Liver (tissue), 9 donors: ENCODE measurements around the gene PARVB. TPM values are rescaled to one million over a fixed set of nuclear protein-coding genes. Genes with fewer than 3 reads are reported as not detected.

ENCODE experiments used
- DNase-seq: peaks from one replicate; pipeline ENCODE4 v3.0.0-alpha.2; 2017; ENCODE audit warnings: low spot score
- H3K27ac ChIP-seq, 2 donors: one replicate each; pipeline ENCODE4 v1.7.0; 2013; ENCODE audit warnings: inconsistent platforms in 2 of 2, low read length in 2 of 2, control low read depth in 1 of 2, low read depth in 1 of 2, mild to moderate bottlenecking in 1 of 2
- H3K27me3 ChIP-seq, 4 donors: one replicate each; pipeline versions ENCODE4 v1.6.1 to v1.7.0; 2013; ENCODE audit warnings: low read length in 3 of 4, inconsistent platforms in 1 of 4, mild to moderate bottlenecking in 1 of 4, moderate library complexity in 1 of 4; ENCODE audit not compliant: control insufficient read depth in 4 of 4, insufficient read depth in 4 of 4
- H3K36me3 ChIP-seq, 4 donors: one replicate each; pipeline versions ENCODE4 v1.6.1 to v1.7.0; 2013; ENCODE audit warnings: low read length in 3 of 4, mild to moderate bottlenecking in 3 of 4, low read depth in 1 of 4, moderate library complexity in 1 of 4; ENCODE audit not compliant: control insufficient read depth in 4 of 4, insufficient read depth in 3 of 4
- H3K4me1 ChIP-seq, 4 donors: one replicate each; pipeline versions ENCODE4 v1.6.1 to v1.7.0; 2013; ENCODE audit warnings: low read length in 3 of 4, mild to moderate bottlenecking in 3 of 4, moderate library complexity in 1 of 4; ENCODE audit not compliant: control insufficient read depth in 4 of 4, insufficient read depth in 4 of 4
- H3K4me3 ChIP-seq, 3 donors: one replicate each; pipeline versions ENCODE4 v1.6.1 to v1.7.0; 2013; ENCODE audit warnings: low read length in 3 of 3, control low read depth in 1 of 3, low read depth in 1 of 3, mild to moderate bottlenecking in 1 of 3
- H3K9ac ChIP-seq, 2 donors: one replicate each; pipeline ENCODE4 v1.7.0; 2013; ENCODE audit warnings: low read length in 2 of 2, mild to moderate bottlenecking in 2 of 2, moderate library complexity in 2 of 2, control low read depth in 1 of 2, low read depth in 1 of 2
- H3K9me3 ChIP-seq, 4 donors: one replicate each; pipeline versions ENCODE4 v1.6.1 to v1.7.0; 2013; ENCODE audit warnings: low read length in 3 of 4; ENCODE audit not compliant: control insufficient read depth in 4 of 4
- CTCF ChIP-seq: fragments of 150-350 bp; IDR thresholded peaks from 2 replicates; pipeline ENCODE4 v1.5.1; 2017; ENCODE audit warnings: improper control_type of control experiment, low read depth, low read length; ENCODE audit not compliant: missing input control
- FOXA1 ChIP-seq: IDR thresholded peaks from 2 replicates; pipeline ENCODE4 v1.6.1; 2016; ENCODE audit warnings: antibody characterized with exemption
- FOXA2 ChIP-seq: IDR thresholded peaks from 2 replicates; pipeline ENCODE4 v1.6.1; 2016; ENCODE audit warnings: antibody characterized with exemption
- GABPA ChIP-seq, 2 donors: IDR thresholded peaks in 1 of 2; conservative IDR thresholded peaks in 1 of 2; 2 replicates each; pipeline ENCODE4 v1.6.1; 2016; ENCODE audit warnings: antibody characterized with exemption in 2 of 2, mild to moderate bottlenecking in 1 of 2, moderate library complexity in 1 of 2
- HNF4G ChIP-seq: IDR thresholded peaks from 2 replicates; pipeline ENCODE4 v1.6.1; 2016; ENCODE audit warnings: antibody characterized with exemption
- JUND ChIP-seq, 2 donors: IDR thresholded peaks; 2 replicates each; pipeline ENCODE4 v1.6.1; 2016; ENCODE audit warnings: antibody characterized with exemption in 2 of 2
- NR2F2 ChIP-seq: IDR thresholded peaks from 2 replicates; pipeline ENCODE4 v1.6.1; 2016; ENCODE audit warnings: antibody characterized with exemption
- RAD21 ChIP-seq, 2 donors: IDR thresholded peaks; 2 replicates each; pipeline ENCODE4 v1.6.1; 2016; ENCODE audit warnings: antibody characterized with exemption in 2 of 2, mild to moderate bottlenecking in 2 of 2
- REST ChIP-seq: IDR thresholded peaks from 2 replicates; pipeline ENCODE4 v1.6.1; 2016; ENCODE audit warnings: antibody characterized with exemption, mild to moderate bottlenecking
- SP1 ChIP-seq: IDR thresholded peaks from 2 replicates; pipeline ENCODE4 v1.6.1; 2018; ENCODE audit warnings: antibody characterized with exemption, mild to moderate bottlenecking
- YY1 ChIP-seq: IDR thresholded peaks from 2 replicates; pipeline ENCODE4 v1.6.1; 2016; ENCODE audit warnings: antibody characterized with exemption, mild to moderate bottlenecking
- ZBTB33 ChIP-seq: IDR thresholded peaks from 2 replicates; pipeline ENCODE4 v1.6.1; 2016; ENCODE audit warnings: antibody characterized with exemption
- WGBS: extraction: QIAGEN DNeasy Blood & Tissue Kit; methylation state at CpG from one replicate; pipeline ENCODE4 v1.1.7; 2013; 5-methylcytosine and 5-hydroxymethylcytosine counted together
- polyA plus RNA-seq, 2 donors: library from polyadenylated mRNA; stranded (reverse) in 1 of 2; unstranded in 1 of 2; fragments of 200-250 nt in 1 of 2; fragments of >200 nt in 1 of 2; fragmentation: Nextera tagmentation in 1 of 2; extraction: Ambion mirVana in 1 of 2; gene quantifications; one replicate each; pipeline versions ENCODE4 v1.2.1 to v1.2.3, GENCODE V29; 2013 to 2015
- total RNA-seq, 2 donors: library from RNA; depleted of rRNA; stranded (reverse); fragments of >200 nt; gene quantifications; one replicate each; pipeline ENCODE4 v1.2.3, GENCODE V29; 2014
- TF ChIP-seq, protein P1 (sequence below): IDR thresholded peaks from 2 replicates; pipeline ENCODE4 v1.6.1; 2016; ENCODE audit warnings: antibody characterized with exemption
- TF ChIP-seq, protein P2 (sequence below): IDR thresholded peaks from 2 replicates; pipeline ENCODE4 v1.6.1; 2016; ENCODE audit warnings: antibody characterized with exemption
- donor health status: healthy.
- donor health status: healthy.
- donor health status: healthy.
- donor health status: healthy.
- donor health status: healthy.

The PARVB gene
- total and polyA plus RNA-seq, 4 donors = 3.2 to 55.5 (median 17.7) TPM

DNA sequence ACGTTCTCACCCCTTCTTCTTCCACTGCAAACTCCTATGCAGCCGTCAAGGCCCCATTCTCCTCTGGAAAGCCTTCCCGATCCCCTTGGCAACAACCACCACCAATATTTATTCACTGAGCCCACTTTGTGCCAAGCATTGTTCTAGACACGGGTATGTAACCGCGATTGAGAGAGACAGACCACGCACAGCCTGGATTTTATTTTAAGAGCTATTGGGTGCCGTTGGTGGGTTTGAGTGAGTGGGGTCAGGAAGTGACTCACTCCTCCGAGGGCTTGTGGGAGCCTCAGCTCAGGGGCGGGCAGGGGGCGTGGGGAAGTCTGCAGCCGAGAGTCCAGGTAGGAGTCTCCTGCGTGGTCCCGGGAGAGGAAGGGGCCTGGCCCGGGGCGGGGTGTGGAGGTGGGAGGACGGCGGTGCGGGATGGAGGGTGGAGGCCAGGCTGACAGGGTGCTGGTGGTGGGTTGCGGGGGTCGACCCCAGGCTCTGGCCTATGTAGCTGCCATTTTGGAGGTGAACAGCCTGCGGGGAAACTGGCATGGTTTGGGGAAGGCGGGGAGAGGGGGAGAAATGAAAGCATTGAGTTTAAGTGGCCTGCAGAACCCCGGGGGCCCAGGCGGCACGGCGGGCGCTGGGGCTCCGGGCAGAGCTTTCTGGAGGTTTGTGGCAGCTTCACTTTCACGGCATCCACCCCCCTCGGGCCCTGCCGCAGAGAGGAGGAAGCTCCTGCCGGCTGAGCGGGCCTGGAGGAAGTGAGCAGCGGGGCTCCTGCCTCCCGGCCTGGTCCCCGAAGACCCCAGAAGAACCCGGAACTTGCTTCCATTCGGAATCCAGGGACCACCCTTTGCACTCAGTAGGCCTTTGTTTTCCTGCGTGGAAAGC is 157.2 kb downstream of the PARVB start:
- Histone ChIP-seq H3K27ac (peak overlapping the region; percentile 43 to 72), H3K9ac (peak overlapping the region in 1 of 2 donors; percentile 13), H3K9me3 (no peaks in the 10 kb centered on the region), H3K36me3 (no peaks in the 10 kb centered on the region), H3K4me3 (peak overlapping the region in 2 of 3 donors; percentile 14 to 29), H3K4me1 (no peaks in the 10 kb centered on the region), H3K27me3 (peaks cover 0 to 3% (median 1%) of the 10 kb centered on the region in 4 donors)
- TF ChIP-seq GABPA (IDR thresholded peaks at IDR 0.05 in 1 of 2, conservative IDR thresholded peaks at IDR 0.05 in 1 of 2) (no peak), ZBTB33 (no peak), FOXA1 (no peak), FOXA2 (no peak), REST (no peak), CTCF (no peak), SP1 (no peak), YY1 (no peak), NR2F2 (no peak), JUND (IDR thresholded peaks at IDR 0.05) (no peak), RAD21 (IDR thresholded peaks at IDR 0.05) (no peak), HNF4G (no peak)
- TF ChIP-seq, protein P1, sequence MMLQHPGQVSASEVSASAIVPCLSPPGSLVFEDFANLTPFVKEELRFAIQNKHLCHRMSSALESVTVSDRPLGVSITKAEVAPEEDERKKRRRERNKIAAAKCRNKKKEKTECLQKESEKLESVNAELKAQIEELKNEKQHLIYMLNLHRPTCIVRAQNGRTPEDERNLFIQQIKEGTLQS = no peak
- TF ChIP-seq, protein P2, sequence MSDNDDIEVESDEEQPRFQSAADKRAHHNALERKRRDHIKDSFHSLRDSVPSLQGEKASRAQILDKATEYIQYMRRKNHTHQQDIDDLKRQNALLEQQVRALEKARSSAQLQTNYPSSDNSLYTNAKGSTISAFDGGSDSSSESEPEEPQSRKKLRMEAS = no peak
- WGBS = 66% methylated on average over 40 of the region's 40 CpGs
- DNase-seq = no peak
